Neuronal stem cell (in vitro differentiated cells): Measurements from ENCODE around the gene ITPKC. TPM values are rescaled to one million over a fixed set of nuclear protein-coding genes. Genes with fewer than 3 reads are reported as not detected.

Source experiments
- DNase-seq: peaks from one replicate; pipeline ENCODE4 v3.0.0-alpha.2; 2013; ENCODE audit warnings: low spot score
- H2AFZ ChIP-seq: one replicate; pipeline ENCODE4 v1.6.1; 2013; ENCODE audit warnings: mild to moderate bottlenecking, low read length, inconsistent platforms
- H2AK5ac ChIP-seq: 2 replicates; pipeline ENCODE4 v1.6.1; 2013; ENCODE audit warnings: low read depth, mild to moderate bottlenecking, inconsistent platforms, low read length, moderate library complexity, mixed read lengths
- H2BK120ac ChIP-seq: 2 replicates; pipeline ENCODE4 v1.6.1; 2013; ENCODE audit warnings: low read depth, mild to moderate bottlenecking, inconsistent platforms, low read length, moderate library complexity, mixed read lengths
- H2BK12ac ChIP-seq: one replicate; pipeline ENCODE4 v1.6.1; 2013; ENCODE audit warnings: low read length, inconsistent platforms
- H2BK15ac ChIP-seq: 2 replicates; pipeline ENCODE4 v1.6.1; 2013; ENCODE audit warnings: mild to moderate bottlenecking, low read length, inconsistent platforms, mixed read lengths
- H2BK5ac ChIP-seq: one replicate; pipeline ENCODE4 v1.6.1; 2013; ENCODE audit warnings: inconsistent platforms, mild to moderate bottlenecking, low read length, moderate library complexity
- H3K14ac ChIP-seq: one replicate; pipeline ENCODE4 v1.6.1; 2013; ENCODE audit warnings: low read length, inconsistent platforms
- H3K18ac ChIP-seq: 2 replicates; pipeline ENCODE4 v1.6.1; 2013; ENCODE audit warnings: low read length, inconsistent platforms
- H3K23ac ChIP-seq: 2 replicates; pipeline ENCODE4 v1.6.1; 2013; ENCODE audit warnings: low read depth, mild to moderate bottlenecking, mixed read lengths, low read length, inconsistent platforms; ENCODE audit not compliant: poor library complexity
- H3K27ac ChIP-seq: replicated peaks from 3 replicates; pipeline ENCODE4 v1.5.1; 2013; ENCODE audit warnings: low read length, inconsistent platforms
- H3K27me3 ChIP-seq, 3 experiments: 2 replicates each; pipeline ENCODE4 v1.6.1; 2013; ENCODE audit warnings: low read length in 3 of 3, mild to moderate bottlenecking in 2 of 3, inconsistent platforms in 1 of 3, low read depth in 1 of 3, mixed read lengths in 1 of 3, moderate library complexity in 1 of 3; ENCODE audit not compliant: control insufficient read depth in 3 of 3, insufficient read depth in 3 of 3
- H3K36me3 ChIP-seq, 2 donors: replicated peaks in 1 of 2; 2 replicates each; pipeline ENCODE4 v1.6.1; 2013; ENCODE audit warnings: low read length in 2 of 2; ENCODE audit not compliant: control insufficient read depth in 2 of 2, insufficient read depth in 2 of 2
- H3K4ac ChIP-seq: 2 replicates; pipeline ENCODE4 v1.6.1; 2013; ENCODE audit warnings: inconsistent platforms, mild to moderate bottlenecking, low read length, moderate library complexity
- H3K4me1 ChIP-seq, 2 donors: 1 replicate in 1 of 2; 2 replicates in 1 of 2; pipeline ENCODE4 v1.6.1; 2013; ENCODE audit warnings: low read length in 2 of 2, low read depth in 1 of 2; ENCODE audit not compliant: control insufficient read depth in 2 of 2, insufficient read depth in 1 of 2
- H3K4me2 ChIP-seq: one replicate; pipeline ENCODE4 v1.6.1; 2013; ENCODE audit warnings: mild to moderate bottlenecking, low read length, inconsistent platforms; ENCODE audit not compliant: insufficient read depth, poor library complexity, severe bottlenecking
- H3K4me3 ChIP-seq, 2 donors: 2 replicates each; pipeline ENCODE4 v1.5.1; 2013; ENCODE audit warnings: low read length in 2 of 2, mild to moderate bottlenecking in 2 of 2, inconsistent platforms in 1 of 2, moderate library complexity in 1 of 2
- H3K79me1 ChIP-seq: one replicate; pipeline ENCODE4 v1.6.1; 2013; ENCODE audit warnings: low read depth, mild to moderate bottlenecking, inconsistent platforms, low read length, moderate library complexity
- H3K9ac ChIP-seq: one replicate; pipeline ENCODE4 v1.6.1; 2013; ENCODE audit warnings: mild to moderate bottlenecking, low read depth, low read length, inconsistent platforms; ENCODE audit not compliant: poor library complexity
- H3K9me3 ChIP-seq, 2 donors: replicated peaks in 1 of 2; 2 replicates each; pipeline versions ENCODE3 to v1.6.1; 2013; ENCODE audit warnings: low read length in 2 of 2, mild to moderate bottlenecking in 2 of 2, inconsistent platforms in 1 of 2, low read depth in 1 of 2, mixed read lengths in 1 of 2, moderate library complexity in 1 of 2; ENCODE audit not compliant: control insufficient read depth in 2 of 2, insufficient read depth in 1 of 2
- H4K8ac ChIP-seq: one replicate; pipeline ENCODE4 v1.6.1; 2013; ENCODE audit warnings: low read depth, mild to moderate bottlenecking, inconsistent platforms, low read length, moderate library complexity
- H4K91ac ChIP-seq: one replicate; pipeline ENCODE4 v1.6.1; 2013; ENCODE audit warnings: low read length, low read depth, mild to moderate bottlenecking, inconsistent platforms; ENCODE audit not compliant: poor library complexity
- WGBS, 2 donors: extraction: QIAGEN DNeasy Blood & Tissue Kit; methylation state at CpG; one replicate each; pipeline ENCODE4 v1.1.7; 2013; ENCODE audit warnings: missing lambda C conversion rate in 2 of 2, mixed read lengths in 1 of 2; ENCODE audit not compliant: insufficient read length in 2 of 2, insufficient replicate concordance in 1 of 2; ENCODE audit errors: extremely low coverage in 2 of 2; 5-methylcytosine and 5-hydroxymethylcytosine counted together
- small RNA-seq: library from polyadenylated mRNA; stranded (forward); fragments of <200 nt; extraction: miRNeasy Mini kit (QIAGEN cat#:217004); gene quantifications from one replicate; pipeline ENCODE3, GENCODE V24; 2013; ENCODE audit not compliant: insufficient read depth

The ITPKC gene

DNA sequence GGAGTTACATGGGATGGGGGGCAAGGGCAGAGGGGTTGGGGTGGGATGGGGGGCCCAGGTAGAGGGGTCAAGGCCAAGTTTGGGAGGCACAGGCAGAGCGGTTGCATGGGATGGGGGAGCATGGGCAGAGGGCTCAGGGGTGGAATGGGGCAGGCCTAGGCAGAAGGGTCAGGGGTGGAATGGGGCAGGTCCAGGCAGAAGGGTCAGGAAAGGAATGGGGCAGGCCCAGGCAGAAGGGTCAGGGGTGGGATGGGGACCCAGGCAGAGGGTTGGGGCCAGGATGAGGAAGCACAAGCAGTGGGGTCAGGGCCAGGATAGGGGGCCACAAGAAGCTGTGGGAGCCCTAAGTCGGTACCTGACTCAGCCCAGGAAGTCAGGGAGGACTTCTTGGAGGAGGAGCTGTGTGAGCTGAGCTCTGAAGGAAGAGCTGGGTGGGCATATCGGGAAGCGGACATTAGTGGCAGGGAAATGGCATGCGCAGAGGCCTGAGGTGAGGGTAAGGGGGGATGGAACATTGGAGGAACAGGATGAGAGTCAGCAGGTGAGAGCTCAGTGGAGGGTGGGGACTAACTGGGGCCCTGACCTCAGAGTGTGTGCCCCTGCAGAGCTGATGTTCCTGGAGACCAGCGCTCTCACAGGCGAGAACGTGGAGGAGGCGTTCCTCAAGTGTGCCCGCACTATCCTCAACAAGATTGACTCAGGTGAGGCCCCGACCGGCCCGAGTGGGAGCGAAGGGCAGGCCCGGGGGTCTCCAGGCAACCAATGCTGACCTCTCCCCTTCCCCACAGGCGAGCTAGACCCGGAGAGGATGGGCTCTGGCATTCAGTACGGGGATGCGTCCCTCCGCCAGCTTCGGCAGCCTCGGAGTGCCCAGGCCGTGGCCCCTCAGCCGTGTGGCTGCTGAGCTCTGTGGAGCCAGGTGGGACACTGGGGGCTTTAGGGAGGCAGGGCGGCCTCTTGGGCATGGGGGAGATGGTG is 69.4 kb downstream of the ITPKC start:
- Histone ChIP-seq H3K9me3 (no peaks in the 10 kb centered on the region), H2AK5ac (peak overlapping the region; percentile 94), H2BK15ac (no peak overlapping the region), H3K9ac (no peak overlapping the region), H3K4me3 (peak overlapping the region in 1 of 2 donors; percentile 41), H4K8ac (no peak overlapping the region), H3K36me3 (peaks cover 0 to 7% of the 10 kb centered on the region in 2 donors), H2BK120ac (no peak overlapping the region), H2BK5ac (peak overlapping the region; percentile 90), H3K27me3 (no peaks in the 10 kb centered on the region), H2AFZ (no peak overlapping the region), H3K4ac (no peak overlapping the region), H3K27ac (no peak overlapping the region), H3K4me2 (no peak overlapping the region), H3K79me1 (peaks cover 4% of the 10 kb centered on the region), H3K23ac (no peak overlapping the region), H4K91ac (no peak overlapping the region), H2BK12ac (no peak overlapping the region), H3K14ac (no peak overlapping the region), H3K4me1 (peaks cover 0 to 4% of the 10 kb centered on the region in 2 donors), H3K18ac (no peak overlapping the region)
- no peak for DNase-seq
- no CpG with 5 or more reads among the region's 25 CpGs for whole genome bisulfite sequencing, 2 donors

Small RNA genes lying within 50 kb of the gene (small RNA-seq; reads per million reads assigned to genes)
- gene RNU6-195P = not detected
